GM19043 (cell line): ENCODE data around the gene COL5A1.

Experiments used
- ATAC-seq: cut with Tn5 transposase; IDR thresholded peaks from one replicate; pipeline ENCODE4 v1.9.1; 2021; ENCODE audit warnings: low read depth; ENCODE audit not compliant: unreplicated experiment

Gene COL5A1

DNA sequence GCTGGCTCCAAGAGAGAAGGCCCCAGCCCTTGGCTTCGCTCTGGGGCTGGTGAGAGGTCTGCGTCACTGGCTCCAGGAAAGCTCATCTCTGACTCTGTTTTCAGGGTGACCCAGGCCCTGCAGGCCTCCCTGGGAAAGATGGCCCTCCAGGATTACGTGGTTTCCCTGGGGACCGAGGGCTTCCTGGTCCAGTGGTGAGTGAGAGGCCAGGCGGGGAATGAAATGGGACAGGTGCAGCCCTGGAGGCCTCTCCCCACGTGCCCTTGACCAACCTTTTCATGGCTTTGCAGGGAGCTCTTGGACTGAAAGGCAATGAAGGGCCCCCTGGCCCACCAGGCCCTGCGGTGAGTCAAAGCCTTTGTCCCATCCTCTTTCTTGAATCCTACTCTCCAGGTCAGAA lies 163.3 kb downstream of the COL5A1 start:
- no peak for ATAC-seq

GRCh38 chr9:134807716-134808446 lies 166.3 kb downstream of the COL5A1 start:
- no peak for ATAC-seq

GRCh38 chr9:134808447-134808792 lies 166.8 kb downstream of the COL5A1 start:
- ATAC-seq: no peak

GRCh38 chr9:134809292-134809691 lies 167.7 kb downstream of the COL5A1 start:
- no peak for ATAC-seq

DNA sequence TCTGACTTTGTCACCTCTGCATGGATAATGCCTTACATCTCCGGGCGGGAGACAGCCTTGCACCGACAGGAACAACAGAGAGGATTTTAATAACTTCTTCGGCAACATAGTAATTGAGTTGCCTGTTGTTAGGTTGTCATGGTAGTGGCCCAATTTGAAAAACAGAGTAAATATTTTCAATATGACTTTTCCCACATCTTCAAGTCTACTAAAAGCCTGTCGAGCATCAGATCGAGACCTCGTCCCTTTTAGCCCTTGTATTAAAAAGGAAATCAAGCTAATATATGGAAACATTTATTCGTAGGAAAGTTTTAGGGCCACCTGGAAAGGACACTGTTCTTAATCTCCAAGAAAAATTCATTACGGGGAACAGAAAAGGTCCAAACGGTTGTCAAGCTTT lies 168.2 kb downstream of the COL5A1 start:
- no peak for ATAC-seq

DNA sequence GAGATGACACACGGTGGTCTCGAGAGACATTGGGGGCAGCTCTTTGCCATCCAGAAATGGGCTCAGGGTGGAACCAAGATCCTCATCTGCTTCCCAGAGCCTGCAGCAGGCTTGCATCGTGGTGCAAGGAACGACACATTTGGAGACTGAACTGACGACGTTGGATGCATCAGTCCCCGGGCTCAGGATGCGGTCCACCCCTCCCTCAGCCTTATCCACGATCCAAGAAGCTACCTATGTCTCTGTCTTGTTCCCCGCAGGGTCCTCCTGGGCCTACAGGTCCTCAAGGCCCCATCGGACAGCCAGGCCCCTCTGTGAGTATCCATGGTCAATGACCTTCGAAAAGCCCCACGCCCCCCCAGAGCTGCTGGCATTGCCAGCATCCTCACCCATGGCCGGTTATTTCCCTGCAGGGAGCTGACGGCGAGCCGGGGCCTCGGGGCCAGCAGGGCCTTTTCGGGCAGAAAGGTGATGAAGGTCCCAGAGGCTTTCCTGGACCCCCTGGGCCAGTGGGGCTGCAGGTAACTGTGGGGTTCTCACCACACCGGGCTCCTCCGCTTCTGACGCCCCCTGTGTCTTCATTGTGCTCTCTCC lies 169.6 kb downstream of the COL5A1 start:
- ATAC-seq: no peak

DNA sequence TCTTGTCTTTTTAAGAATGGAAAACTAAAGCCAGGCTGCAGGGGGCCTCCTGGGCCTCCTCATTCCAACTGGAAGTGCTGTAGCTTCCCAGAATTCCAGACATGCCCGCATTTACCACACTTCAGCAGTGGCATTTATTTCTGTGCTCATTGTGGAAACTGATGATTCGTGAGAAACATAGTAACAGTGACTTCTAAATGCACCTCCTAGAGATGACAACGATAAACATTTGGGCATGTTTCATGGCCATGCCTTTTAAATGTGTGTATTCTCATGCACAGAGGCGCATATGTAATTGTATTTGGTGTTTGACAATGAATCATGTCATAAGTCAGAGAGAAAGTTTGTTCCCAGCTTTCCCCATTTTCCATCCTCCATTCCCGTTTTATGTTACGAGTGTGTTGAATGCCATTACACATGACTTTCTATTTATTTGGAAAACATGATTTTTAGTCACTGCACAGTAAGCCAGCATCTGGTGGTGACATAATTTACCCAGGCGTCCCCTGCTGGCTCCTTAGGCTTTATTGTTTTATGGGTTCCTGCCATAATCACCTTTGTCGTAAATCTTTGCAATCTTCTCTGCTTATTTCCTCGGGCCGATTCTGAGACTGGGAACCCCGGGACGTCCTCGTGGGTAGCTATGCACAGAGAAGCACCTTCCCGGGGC lies 170.2 kb downstream of the COL5A1 start:
- ATAC-seq: no peak

- no peak for ATAC-seq
These were observed 170.7 kb downstream of the COL5A1 start for GRCh38 chr9:134812343-134812673.

DNA sequence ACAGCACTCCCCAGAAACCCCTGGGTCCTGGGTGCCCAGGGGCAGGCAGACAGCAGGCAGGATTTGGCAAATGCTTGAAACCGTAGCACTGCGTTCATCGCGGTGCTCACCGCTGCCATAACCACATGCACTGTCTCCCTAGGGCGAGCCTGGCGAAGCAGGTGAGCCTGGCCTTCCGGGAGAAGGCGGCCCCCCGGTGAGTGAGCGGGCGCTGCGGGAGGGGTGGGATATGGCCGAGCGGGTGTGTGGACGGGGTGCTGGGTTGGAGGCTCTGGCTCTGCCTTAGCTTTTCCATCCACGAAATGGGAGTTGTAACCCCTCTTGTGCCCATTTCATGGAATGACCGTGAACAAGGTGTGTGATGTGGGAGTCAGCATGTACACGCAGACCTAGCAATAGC lies 172.2 kb downstream of the COL5A1 start:
- ATAC-seq: no peak

GRCh38 chr9:134814598-134815215 lies 173.1 kb downstream of the COL5A1 start:
- no peak for ATAC-seq

GRCh38 chr9:134815435-134816214 lies 174.0 kb downstream of the COL5A1 start:
- no peak for ATAC-seq

DNA sequence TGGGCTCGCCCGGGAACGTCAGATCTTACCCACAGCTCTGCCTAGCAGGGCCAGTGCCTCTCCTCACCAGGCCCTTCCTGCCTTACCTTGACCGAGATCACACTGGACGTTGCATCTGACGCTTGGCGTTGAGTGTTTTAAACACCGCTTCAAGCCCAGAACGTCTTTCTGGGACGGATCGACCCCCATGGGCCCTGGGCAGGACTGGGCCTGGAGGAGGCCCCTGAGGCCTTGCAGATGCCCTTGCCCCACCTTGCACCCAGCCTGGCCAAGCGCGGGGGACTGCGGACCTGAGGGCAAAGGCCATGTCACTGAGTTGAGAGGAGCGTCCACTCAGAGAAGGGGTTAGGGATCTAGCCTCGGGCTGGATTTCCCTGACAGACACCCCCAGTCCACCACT lies 174.7 kb downstream of the COL5A1 start:
- no peak for ATAC-seq

DNA sequence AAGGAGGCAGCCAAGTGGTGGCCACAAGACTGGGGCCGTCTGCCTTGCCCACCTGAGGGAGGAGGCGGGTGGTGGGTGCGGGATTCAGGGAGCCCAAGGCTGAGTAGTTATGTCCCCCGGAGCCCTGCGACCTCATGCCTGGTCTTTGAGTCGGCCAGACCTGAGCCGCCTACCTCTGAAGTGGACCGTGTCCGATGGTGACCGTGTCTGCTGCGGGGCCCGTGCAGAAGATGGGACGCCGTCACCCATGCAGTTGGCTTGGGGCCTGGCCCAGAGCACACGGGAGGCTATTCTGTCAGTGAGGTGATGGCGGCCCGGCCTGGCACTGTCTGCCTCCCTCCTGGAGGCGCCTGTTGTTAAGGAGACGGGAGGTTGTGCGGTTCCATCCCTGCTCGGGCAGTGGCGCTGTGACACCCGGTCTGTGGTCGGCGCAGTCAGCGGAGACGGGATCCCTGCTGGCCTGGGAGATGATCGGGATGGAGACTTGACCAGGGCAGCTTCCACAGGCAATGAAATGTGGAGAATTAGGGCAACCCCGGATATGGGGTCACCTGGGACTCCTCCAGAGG lies 176.5 kb downstream of the COL5A1 start:
- ATAC-seq: no peak

- no peak for ATAC-seq
These were observed 177.0 kb downstream of the COL5A1 start for GRCh38 chr9:134818591-134818990.

DNA sequence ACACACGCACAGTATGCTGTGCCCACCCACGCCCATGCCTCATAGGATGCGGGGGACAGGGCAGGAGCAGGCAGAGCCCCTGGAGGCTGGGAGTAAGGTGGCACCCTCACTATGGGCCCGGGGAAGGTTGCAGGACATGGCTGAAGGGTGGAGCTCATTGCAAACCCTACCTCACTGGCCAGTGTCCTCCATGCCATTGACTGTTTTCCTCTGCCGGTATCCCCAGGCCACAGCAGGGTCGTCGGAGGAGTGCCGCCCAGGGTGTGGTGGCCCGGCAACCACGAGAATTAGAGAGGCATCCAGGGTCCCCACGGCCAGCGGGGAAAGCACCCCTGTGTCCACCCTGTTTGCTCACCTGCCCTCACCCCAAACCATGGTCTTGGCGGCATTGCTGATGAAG lies 179.3 kb downstream of the COL5A1 start:
- no peak for ATAC-seq

DNA sequence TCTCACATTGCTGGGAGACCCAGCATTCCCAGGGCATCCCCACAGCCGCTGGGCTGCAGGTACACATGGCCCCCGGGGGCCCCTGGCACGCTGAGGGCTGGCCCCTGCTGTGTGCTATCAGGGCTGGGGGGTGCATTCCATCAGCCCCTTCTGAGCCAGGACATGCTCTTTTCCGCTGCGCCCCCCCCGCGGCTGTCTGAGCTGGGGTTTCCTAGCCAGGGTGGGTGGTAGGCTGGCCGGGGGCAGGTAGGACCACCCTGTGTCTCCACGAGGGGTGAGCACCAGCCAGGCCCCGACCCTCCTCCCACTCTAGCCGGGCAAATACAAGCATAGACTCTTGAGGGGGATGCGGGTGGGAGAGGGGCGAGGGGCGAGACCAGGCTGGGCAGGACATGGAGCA lies 180.9 kb downstream of the COL5A1 start:
- ATAC-seq: no peak

GRCh38 chr9:134823623-134824022 lies 182.0 kb downstream of the COL5A1 start:
- ATAC-seq: no peak

- no peak for ATAC-seq
These were observed 183.0 kb downstream of the COL5A1 start for GRCh38 chr9:134824583-134824982.

DNA sequence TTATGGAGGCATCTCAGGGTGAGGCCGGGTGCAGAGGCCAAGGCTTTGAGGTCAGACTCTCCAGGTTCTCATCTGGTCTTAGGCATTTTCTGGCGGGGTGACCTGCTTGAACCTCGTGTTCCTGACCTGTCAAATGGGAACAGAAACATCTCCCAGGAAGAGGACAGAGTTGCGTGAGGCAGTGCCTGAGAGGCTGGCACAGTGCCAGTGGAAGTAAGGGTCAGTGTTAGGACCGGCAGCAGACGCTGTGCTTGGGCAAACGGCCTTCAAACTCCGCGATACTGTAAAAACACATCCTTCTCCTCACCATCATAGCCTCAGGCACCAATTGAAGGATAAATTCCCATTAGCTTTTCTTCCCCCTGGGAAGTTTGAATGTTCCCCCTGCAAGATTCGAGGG lies 183.4 kb downstream of the COL5A1 start:
- ATAC-seq: no peak
